K562 (cell line): Measurements from ENCODE around the gene CENPQ. TPM values are rescaled to one million over a fixed set of nuclear protein-coding genes. Genes with fewer than 3 reads are reported as not detected.

ENCODE experiments used
- AFF1 ChIP-seq, 2 experiments: fragments of 450-650 bp; IDR thresholded peaks; 2 replicates each; pipeline ENCODE4 v1.6.1; 2018; ENCODE audit warnings: mild to moderate bottlenecking in 2 of 2, low read depth in 1 of 2; ENCODE audit not compliant: partially characterized antibody in 2 of 2
- BCOR ChIP-seq: fragments of 450-650 bp; IDR thresholded peaks from 2 replicates; pipeline ENCODE4 v1.6.1; 2016
- BMI1 ChIP-seq: fragments of 150-350 bp; IDR thresholded peaks from 2 replicates; pipeline ENCODE4 v1.6.1; 2014; ENCODE audit warnings: low read length
- ETV1 ChIP-seq: fragments of 450-650 bp; conservative IDR thresholded peaks from 2 replicates; pipeline ENCODE4 v1.6.1; 2016; ENCODE audit warnings: missing genetic modification characterization, control low read depth, low read depth, missing compliant biosample characterization
- ETV5 ChIP-seq: sonication (generic); formaldehyde crosslinking; IDR thresholded peaks from 2 replicates; pipeline ENCODE4 v1.4.0; 2020; ENCODE audit warnings: low read depth, mild to moderate bottlenecking, missing genetic modification reagents
- MEF2D ChIP-seq: conservative IDR thresholded peaks from 2 replicates; pipeline ENCODE4 v1.6.1; 2016; ENCODE audit warnings: low read depth, missing genetic modification characterization, missing compliant biosample characterization
- MYC ChIP-seq, 2 experiments: fragments of 250-450 bp in 1 of 2; sonication (Bioruptor Pico) in 1 of 2; IDR thresholded peaks; 2 replicates each; pipeline versions ENCODE4 v1.5.1 to v1.6.1; 2012 to 2021; ENCODE audit warnings: low read depth in 2 of 2, borderline replicate concordance in 1 of 2, improper control_type of control experiment in 1 of 2, low read length in 1 of 2, mild to moderate bottlenecking in 1 of 2, moderate library complexity in 1 of 2
- POLR3G ChIP-seq: IDR thresholded peaks from 2 replicates; pipeline ENCODE4 v1.6.1; 2011; ENCODE audit not compliant: insufficient read length, insufficient replicate concordance; ENCODE audit errors: extremely low read depth
- USF1 ChIP-seq: sonication (generic); formaldehyde crosslinking; IDR thresholded peaks from 2 replicates; pipeline ENCODE4 v1.9.0; 2022; ENCODE audit warnings: mild to moderate bottlenecking, missing genetic modification reagents
- ZBTB5 ChIP-seq: fragments of 450-650 bp; IDR thresholded peaks from 2 replicates; pipeline ENCODE4 v1.6.1; 2017; ENCODE audit warnings: antibody characterized with exemption
- ZNF140 ChIP-seq: fragments of 250-450 bp; sonication (Bioruptor Pico); IDR thresholded peaks from 2 replicates; pipeline ENCODE4 v1.8.0; 2021; ENCODE audit warnings: moderate library complexity, mild to moderate bottlenecking, inconsistent platforms
- ZNF165 ChIP-seq: fragments of 250-450 bp; sonication (Bioruptor Pico); IDR thresholded peaks from 2 replicates; pipeline ENCODE4 v1.4.0; 2020; ENCODE audit warnings: borderline replicate concordance
- polyA plus RNA-seq, 8 experiments: library from polyadenylated mRNA; depleted of rRNA in 4 of 8; stranded (reverse) in 5 of 8; unstranded in 3 of 8; fragments of >200 nt; fragmentation: Nextera tagmentation in 2 of 8; fragmentation: Illumina TruSeq in 1 of 8; extraction: Ambion mirVana in 2 of 8; extraction: Trizol in 1 of 8; gene quantifications; 2 replicates each; pipeline versions ENCODE4 v1.2.1 to v1.2.3, GENCODE V29; 2011 to 2014; ENCODE audit warnings: inconsistent platforms in 1 of 8, missing spikeins in 1 of 8
- total RNA-seq, 7 experiments: library from RNA; depleted of rRNA in 6 of 7; stranded (reverse); fragments of >200 nt in 6 of 7; fragmentation: Illumina TruSeq in 2 of 7; extraction: Trizol in 2 of 7; gene quantifications; 2 replicates each; pipeline versions ENCODE4 v1.2.1 to v1.2.3, GENCODE V29; 2011 to 2021; ENCODE audit warnings: low replicate concordance in 1 of 7

CENPQ gene
- total and polyA plus RNA-seq, 9 of the 15 experiments (the other 6 are each of a cell fraction or from before 2014, with no cell fraction given), result 12.7 to 48.3 (median 26.4) TPM

DNA sequence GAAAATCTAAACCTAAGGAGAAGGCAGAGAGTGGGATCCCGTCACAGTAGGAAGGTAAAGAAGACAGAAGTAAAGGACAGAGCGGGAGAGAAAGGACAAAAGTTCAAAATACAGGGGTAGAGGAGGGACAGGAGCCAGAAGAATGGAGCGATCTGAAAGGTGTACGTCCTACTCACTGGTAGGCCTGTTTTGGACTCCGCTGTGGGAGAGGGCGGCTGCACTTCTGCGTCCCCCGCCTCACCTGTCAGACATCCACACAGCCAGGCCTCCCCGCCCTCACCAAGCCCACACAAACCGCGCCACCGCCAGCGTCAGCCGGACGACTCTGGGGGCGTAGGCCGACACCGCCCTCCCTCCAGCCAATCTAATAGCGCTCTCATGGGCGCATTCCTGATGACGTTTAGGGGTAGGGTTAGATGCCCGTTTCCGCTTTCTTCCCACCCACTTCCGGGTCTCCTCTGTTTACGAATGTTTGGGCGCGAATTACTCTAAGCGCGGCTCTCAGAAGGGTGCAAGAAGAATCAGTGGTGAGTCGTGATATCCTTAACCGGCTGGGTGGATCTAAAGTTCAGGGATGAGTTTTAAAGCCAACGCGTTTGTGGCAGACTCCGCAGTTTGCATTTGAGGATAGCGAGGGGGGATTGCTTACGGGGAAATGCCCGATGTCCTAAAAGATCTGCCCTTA, at the start of gene CENPQ, which contains the start of gene MMUT (continued):
- TF ChIP-seq ZBTB5 (no peak), ETV1 (tag) (peak; percentile 75), BCOR (no peak), MYC (IDR thresholded peaks at IDR 0.05; ENCODE audit: low read depth, low read length) (peak; percentile 66; the same call in 1 of the 2 replicates), MYC (CRISPR knock-in tag; IDR thresholded peaks at IDR 0.05; ENCODE audit: borderline replicate concordance, low read depth) (no peak), BMI1 (no peak), POLR3G (no peak), ETV5 (CRISPR knock-in tag) (peak; percentile 74), MEF2D (tag) (no peak), ZNF165 (CRISPR knock-in tag) (no peak), AFF1 (IDR thresholded peaks at IDR 0.05; ENCODE audit: low read depth in 1 of 2, partially characterized antibody in 2 of 2) (peak in 1 of 2 experiments; percentile 52), USF1 (CRISPR knock-in tag) (no peak; the same call in 1 of the 2 replicates), ZNF140 (CRISPR knock-in tag) (no peak)
